Right lobe of liver (tissue), 4 donors: ENCODE measurements around the gene DENND4C.

Source experiments
- CTCF ChIP-seq, 4 donors: fragments of 200-600 bp in 3 of 4; fragments of 450-650 bp in 1 of 4; IDR thresholded peaks; one replicate each; pipeline versions ENCODE4 v1.5.1 to v1.8.0; 2016 to 2022; ENCODE audit warnings: antibody characterized with exemption in 4 of 4, mild to moderate bottlenecking in 2 of 4
- POLR2A ChIP-seq: fragments of 450-650 bp; IDR thresholded peaks from one replicate; pipeline ENCODE4 v1.6.1; 2017; ENCODE audit warnings: antibody characterized with exemption, mild to moderate bottlenecking
- donor health status: DM: no; HTN: no; CAD: no.
- donor health status: DM: no; HTN: no; CAD: no.
- donor health status: DM: no; HTN: yes; CAD: no.

DNA sequence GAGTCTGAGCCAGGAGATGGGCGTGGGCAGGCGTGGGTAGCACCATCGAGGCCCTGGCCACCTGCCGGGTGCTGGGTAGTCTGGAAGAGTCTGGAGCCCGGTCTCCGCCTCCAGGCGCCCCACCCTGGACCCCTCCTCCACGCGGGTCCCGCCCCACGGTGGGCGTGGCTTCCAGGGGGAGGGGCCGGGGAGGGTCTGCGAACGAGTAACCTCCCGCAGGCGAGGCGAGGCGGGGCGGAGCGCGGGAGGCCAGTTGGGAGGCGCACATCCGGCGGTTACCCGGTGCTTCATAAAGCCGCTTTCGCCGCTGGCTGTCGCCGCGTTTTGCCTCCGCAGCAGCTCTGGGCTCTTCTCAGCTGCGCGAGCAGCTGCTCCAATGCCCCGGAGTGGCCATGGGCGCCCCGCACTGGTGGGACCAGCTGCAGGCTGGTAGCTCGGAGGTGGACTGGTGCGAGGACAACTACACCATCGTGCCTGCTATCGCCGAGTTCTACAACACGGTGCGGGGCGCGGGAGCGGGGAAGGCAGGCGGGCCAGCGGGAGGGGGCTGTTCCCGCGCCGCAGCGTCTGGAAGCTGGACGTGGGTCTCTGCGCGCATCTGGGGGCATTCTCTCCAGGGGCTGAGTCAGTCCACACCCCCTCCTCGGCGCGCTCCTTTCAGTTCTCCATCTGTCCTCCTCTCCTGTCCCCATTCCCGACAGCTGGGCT, 178.4 kb downstream of the DENND4C start, which contains the start of gene ACER2:
- TF ChIP-seq CTCF (IDR thresholded peaks at IDR 0.05) = peak in 2 of 4 donors; percentile 8 to 12
- TF ChIP-seq POLR2A = peak; percentile 90
